Activated T-helper 1 cell treated with anti-CD3 and anti-CD28 coated beads, Interleukin-12 subunit alpha, Interleukin-12 subunit beta, Interleukin-2, Interleukin-4 antibody, amounts not matched to agents 30 ng/mL and 10 ng/mL and 1 ng/mL, durations not matched to agents 14 hours and 24 hours and 36 hours (primary cell): ENCODE data around the gene SLC35E4. TPM values are rescaled to one million over a fixed set of nuclear protein-coding genes. Genes with fewer than 3 reads are reported as not detected.
"Not testable (repeated sequence)": the region's sequence is repeated elsewhere in the genome, so short reads cannot be mapped to it uniquely, and the experiment has no call there.

Source experiments
- DNase-seq: peaks from one replicate; pipeline ENCODE4 v3.0.0; 2021; ENCODE audit warnings: low spot score
- H3K27ac Mint-ChIP-seq: one replicate; pipeline ENCODE4 v1.8.0; 2021; ENCODE audit warnings: mild to moderate bottlenecking, mixed read lengths
- H3K27me3 Mint-ChIP-seq: one replicate; pipeline ENCODE4 v1.8.0; 2022; ENCODE audit warnings: mild to moderate bottlenecking, moderate library complexity, mixed read lengths; ENCODE audit not compliant: insufficient read depth
- H3K36me3 Mint-ChIP-seq: one replicate; pipeline ENCODE4 v1.8.0; 2021; ENCODE audit warnings: low read depth, mixed read lengths
- H3K4me1 Mint-ChIP-seq: one replicate; pipeline ENCODE4 v1.8.0; 2021; ENCODE audit warnings: low read depth, mixed read lengths
- H3K4me3 Mint-ChIP-seq: one replicate; pipeline ENCODE4 v1.8.0; 2021; ENCODE audit warnings: mild to moderate bottlenecking, moderate library complexity, mixed read lengths
- H3K9me3 Mint-ChIP-seq: one replicate; pipeline ENCODE4 v1.8.0; 2021; ENCODE audit warnings: mixed read lengths
- intact Hi-C: fragments of 100-400 bp; cut with micrococcal nuclease; formaldehyde crosslinking; loops from one replicate; pipeline ENCODE4 v1.15.1; 2024
- total RNA-seq: library from RNA; stranded (reverse); gene quantifications from 2 replicates; pipeline ENCODE4 v1.2.3, GENCODE V29; 2022

The SLC35E4 gene
- total RNA-seq, 1 donor from 2014 or later = 8.2 TPM

DNA sequence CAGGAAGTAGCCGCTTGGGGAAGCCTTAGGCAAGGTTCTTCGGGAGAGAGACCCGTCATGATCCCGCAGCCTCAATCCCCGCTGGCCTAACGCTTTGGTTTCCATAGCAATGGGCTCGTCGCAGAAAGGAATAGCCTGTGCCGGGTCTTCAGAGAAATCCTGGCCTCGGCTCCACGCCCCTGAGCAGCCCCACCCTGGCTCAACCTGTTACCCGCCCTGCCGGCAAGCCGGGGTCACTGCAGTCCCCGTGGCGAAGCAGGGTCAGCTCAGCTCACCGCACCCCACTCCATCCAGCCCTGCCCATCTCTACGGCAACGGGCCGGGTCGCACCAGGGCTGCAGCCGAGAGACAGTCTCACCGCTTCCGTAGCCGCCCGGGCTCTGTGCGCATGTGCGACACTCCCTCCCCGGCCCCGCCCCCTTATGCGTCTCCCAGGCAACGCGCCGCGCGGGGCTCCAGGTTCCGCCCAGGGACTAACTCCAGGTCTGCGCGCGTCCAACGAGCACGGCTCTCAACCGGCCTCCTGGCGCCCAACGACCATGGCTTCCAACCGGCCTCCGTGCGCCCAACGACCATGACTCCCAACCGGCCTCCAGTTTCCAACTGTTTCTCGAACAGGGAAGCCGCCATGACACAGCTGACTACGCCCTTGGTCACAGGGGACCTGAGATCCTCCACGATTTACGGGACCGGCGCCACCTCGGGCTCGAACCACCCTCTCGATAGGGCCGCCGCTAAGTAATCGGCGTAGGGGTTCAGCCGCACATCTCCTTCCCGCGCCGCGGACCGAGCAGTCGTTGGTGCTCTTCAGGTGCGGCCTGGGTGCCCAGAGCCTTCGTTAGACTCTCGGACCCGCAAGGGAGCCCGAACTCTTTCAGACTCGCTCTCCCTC lies 32.2 kb downstream of the SLC35E4 start, which contains the start of gene DUSP18:
Gene DUSP18, minus strand, starts transcription at position 382 of the 892 bp plus-strand sequence. CDS start 3,872 bp downstream, outside the sequence.
- Mint-ChIP-seq H3K27ac (peak within 1 kb of the TSS; percentile 83), H3K27me3 (peaks cover 7% of the 10 kb centered on the region), H3K36me3 (peaks cover 26% of the 10 kb centered on the region), H3K4me1 (peaks cover 32% of the 10 kb centered on the region), H3K9me3 (no peaks in the 10 kb centered on the region), H3K4me3 (peak within 1 kb of the TSS; percentile 93)
- DNase-seq = peak; percentile 92
- intact Hi-C loops = loop anchor here (1.0 to 10.0 kb wide), 7 partner anchors 18 to 547 kb away; partner anchors contain the start of genes LIMK2 and OSBP2

GRCh38 chr22:30668386-30668710 lies 32.8 kb downstream of the SLC35E4 start:
- H3K27me3 Mint-ChIP-seq = peaks cover 7% of the 10 kb centered on the region
- peak overlapping the region; percentile 50 for H3K27ac Mint-ChIP-seq
- peak overlapping the region; percentile 93 for H3K4me3 Mint-ChIP-seq
- H3K36me3 Mint-ChIP-seq = peaks cover 20% of the 10 kb centered on the region
- no peak for DNase-seq
- no peaks in the 10 kb centered on the region for H3K9me3 Mint-ChIP-seq
- intact Hi-C loops = loop anchor here (10.0 kb wide), 1 partner anchor 546 kb away; the partner anchor contains the start of gene LIMK2
- H3K4me1 Mint-ChIP-seq = peaks cover 32% of the 10 kb centered on the region

GRCh38 chr22:30671071-30671470 lies 35.5 kb downstream of the SLC35E4 start:
- H3K4me3 Mint-ChIP-seq = no peak overlapping the region
- H3K9me3 Mint-ChIP-seq = no peaks in the 10 kb centered on the region

GRCh38 chr22:30673136-30673535 lies 37.6 kb downstream of the SLC35E4 start:
- H3K9me3 Mint-ChIP-seq = no peaks in the 10 kb centered on the region
- H3K36me3 Mint-ChIP-seq = no peaks in the 10 kb centered on the region
- H3K4me1 Mint-ChIP-seq = peaks cover 7% of the 10 kb centered on the region
- intact Hi-C loops = no loop called here
- H3K4me3 Mint-ChIP-seq = no peak overlapping the region
- H3K27me3 Mint-ChIP-seq = peaks cover 17% of the 10 kb centered on the region
- no peak overlapping the region for H3K27ac Mint-ChIP-seq
- DNase-seq = no peak

More at GRCh38 chr22:30671071-30671470, 35.5 kb downstream of the SLC35E4 start:
- DNase-seq = no peak
- Mint-ChIP-seq H3K27ac (no peak overlapping the region), H3K4me1 (peaks cover 19% of the 10 kb centered on the region), H3K36me3 (peaks cover 1% of the 10 kb centered on the region), H3K27me3 (peaks cover 9% of the 10 kb centered on the region)
- intact Hi-C loops = no loop called here

DNA sequence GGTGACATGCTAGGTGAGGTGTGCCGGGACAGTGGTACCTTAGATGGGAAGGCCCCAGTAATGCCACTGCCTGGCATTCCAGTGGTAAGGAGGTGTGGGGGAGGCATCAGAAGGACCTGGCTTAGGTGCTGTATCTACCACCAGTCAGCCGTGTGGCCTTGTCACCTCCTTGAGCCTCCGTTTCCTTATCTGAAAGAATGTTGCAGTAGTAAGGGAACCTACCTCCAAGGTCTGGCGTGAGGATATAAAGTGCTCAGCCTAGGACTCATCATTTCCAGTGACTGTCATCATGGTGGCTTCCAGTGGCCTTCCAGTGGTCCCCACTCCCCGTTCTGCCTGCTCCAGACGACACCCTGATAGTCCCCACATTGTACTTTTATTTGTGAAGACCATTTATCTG lies 38.9 kb downstream of the SLC35E4 start:
- Mint-ChIP-seq H3K27me3 (peaks cover 12% of the 10 kb centered on the region), H3K27ac (no peak overlapping the region), H3K4me1 (peaks cover 6% of the 10 kb centered on the region), H3K9me3 (no peaks in the 10 kb centered on the region), H3K4me3 (no peak overlapping the region), H3K36me3 (no peaks in the 10 kb centered on the region)
- intact Hi-C loops = no loop called here
- no peak for DNase-seq

- no peak overlapping the region for H3K27ac Mint-ChIP-seq
Measured at GRCh38 chr22:30675436-30675835, 39.9 kb downstream of the SLC35E4 start.

GRCh38 chr22:30676565-30676964 lies 41.0 kb downstream of the SLC35E4 start:
- H3K9me3 Mint-ChIP-seq, DNase-seq, H3K27me3 Mint-ChIP-seq, H3K4me1 Mint-ChIP-seq, H3K36me3 Mint-ChIP-seq, H3K4me3 Mint-ChIP-seq, H3K27ac Mint-ChIP-seq, intact Hi-C loops: not testable (repeated sequence)

More at GRCh38 chr22:30675436-30675835, 39.9 kb downstream of the SLC35E4 start:
- Mint-ChIP-seq H3K36me3 (no peaks in the 10 kb centered on the region), H3K4me1 (peaks cover 8% of the 10 kb centered on the region), H3K9me3 (no peaks in the 10 kb centered on the region), H3K27me3 (peaks cover 12% of the 10 kb centered on the region), H3K4me3 (no peak overlapping the region)
- intact Hi-C loops = no loop called here
- no peak for DNase-seq

- H3K36me3 Mint-ChIP-seq = not testable (repeated sequence)
Measured at GRCh38 chr22:30679895-30680690, 44.5 kb downstream of the SLC35E4 start.

GRCh38 chr22:30680991-30681770 lies 45.6 kb downstream of the SLC35E4 start:
- DNase-seq = no peak
- H3K4me3 Mint-ChIP-seq = no peak overlapping the region
- no peaks in the 10 kb centered on the region for H3K36me3 Mint-ChIP-seq
- intact Hi-C loops = no loop called here
- H3K4me1 Mint-ChIP-seq = peaks cover 8% of the 10 kb centered on the region
- H3K27ac Mint-ChIP-seq = no peak overlapping the region
- peaks cover 12% of the 10 kb centered on the region for H3K27me3 Mint-ChIP-seq
- H3K9me3 Mint-ChIP-seq = no peaks in the 10 kb centered on the region

More at GRCh38 chr22:30679895-30680690, 44.5 kb downstream of the SLC35E4 start:
- H3K4me1 Mint-ChIP-seq, H3K4me3 Mint-ChIP-seq, intact Hi-C loops, DNase-seq, H3K9me3 Mint-ChIP-seq, H3K27ac Mint-ChIP-seq: not testable (repeated sequence)
- peaks cover 16% of the 10 kb centered on the region for H3K27me3 Mint-ChIP-seq

- Mint-ChIP-seq H3K4me1 (peaks cover 8% of the 10 kb centered on the region), H3K27ac (no peak overlapping the region), H3K36me3 (no peaks in the 10 kb centered on the region), H3K9me3 (no peaks in the 10 kb centered on the region), H3K4me3 (no peak overlapping the region), H3K27me3 (peaks cover 10% of the 10 kb centered on the region)
- no peak for DNase-seq
- intact Hi-C loops = no loop called here
Measured at GRCh38 chr22:30681831-30682230, 46.2 kb downstream of the SLC35E4 start.

- Mint-ChIP-seq H3K4me3 (no peak overlapping the region), H3K4me1 (no peaks in the 10 kb centered on the region), H3K27ac (no peak overlapping the region), H3K27me3 (peaks cover 6% of the 10 kb centered on the region), H3K36me3 (no peaks in the 10 kb centered on the region), H3K9me3 (no peaks in the 10 kb centered on the region)
- no peak for DNase-seq
- intact Hi-C loops = no loop called here
Measured at GRCh38 chr22:30685178-30685577, 49.6 kb downstream of the SLC35E4 start.

DNA sequence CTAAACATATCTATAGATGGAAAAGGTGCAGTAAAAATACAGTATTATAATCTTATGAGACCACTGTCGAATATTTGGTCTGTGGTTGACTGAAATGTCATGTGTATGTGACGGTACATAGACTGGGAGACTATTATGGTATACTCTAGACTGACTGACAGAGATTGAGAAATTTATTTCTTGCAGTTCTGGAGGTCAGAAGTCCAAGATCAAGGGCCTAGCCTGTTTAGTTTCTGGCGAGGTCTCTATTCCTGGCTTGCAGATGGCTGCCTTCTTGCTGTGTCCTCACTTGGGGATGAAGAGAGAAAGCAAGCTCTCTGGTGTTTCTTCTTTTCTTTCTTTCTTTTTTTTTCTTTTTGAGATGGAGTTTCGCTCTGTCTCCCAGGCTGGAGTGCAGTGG lies 51.8 kb downstream of the SLC35E4 start:
- no peak overlapping the region for H3K27ac Mint-ChIP-seq
- H3K27me3 Mint-ChIP-seq = peaks cover 6% of the 10 kb centered on the region
- no peak for DNase-seq
- no peaks in the 10 kb centered on the region for H3K36me3 Mint-ChIP-seq
- H3K4me1 Mint-ChIP-seq = no peaks in the 10 kb centered on the region
- intact Hi-C loops = no loop called here
- no peaks in the 10 kb centered on the region for H3K9me3 Mint-ChIP-seq
- H3K4me3 Mint-ChIP-seq = no peak overlapping the region
